HEK293T (cell line): ENCODE data around the gene GPR83.

Source experiments
- ARNT ChIP-seq: fragments of 450-650 bp; IDR thresholded peaks from 2 replicates; pipeline ENCODE4 v1.6.1; 2017; ENCODE audit warnings: mild to moderate bottlenecking
- CTBP1 ChIP-seq: fragments of 450-650 bp; IDR thresholded peaks from 2 replicates; pipeline ENCODE4 v1.6.1; 2016; ENCODE audit warnings: borderline replicate concordance
- FOXM1 ChIP-seq: fragments of 450-650 bp; IDR thresholded peaks from 2 replicates; pipeline ENCODE4 v1.6.1; 2017; ENCODE audit warnings: mild to moderate bottlenecking, borderline replicate concordance
- PKNOX1 ChIP-seq: fragments of 450-650 bp; IDR thresholded peaks from 2 replicates; pipeline ENCODE4 v1.6.1; 2016
- TARDBP ChIP-seq: fragments of 450-650 bp; IDR thresholded peaks from 2 replicates; pipeline ENCODE4 v1.6.1; 2016

- no peak for TF ChIP-seq TARDBP
- no peak for TF ChIP-seq ARNT
- no peak for TF ChIP-seq FOXM1
- TF ChIP-seq PKNOX1 = no peak
- no peak for TF ChIP-seq CTBP1
These were observed 71.7 kb downstream of the GPR83 start for GRCh38 chr11:94329501-94329900.
